22Rv1 (cell line): ENCODE results near the gene RAPGEF4.

Experiments
- CTCF ChIP-seq: fragments of 450-650 bp; IDR thresholded peaks from 2 replicates; pipeline ENCODE4 v1.5.1; 2017; ENCODE audit warnings: mild to moderate bottlenecking
- ZFX ChIP-seq: fragments of 450-650 bp; IDR thresholded peaks from 2 replicates; pipeline ENCODE4 v1.6.1; 2017; ENCODE audit warnings: antibody characterized with exemption, borderline replicate concordance

- TF ChIP-seq CTCF (no peak), ZFX (no peak)
Measured at GRCh38 chr2:173101687-173102086, 366.0 kb downstream of the RAPGEF4 start.
